ENCODE measurements around the gene ABCD1. TPM values are rescaled to one million over a fixed set of nuclear protein-coding genes. Genes with fewer than 3 reads are reported as not detected.

ABCD1 gene
- total RNA-seq, 1 experiment from 2014 or later: 9.1 TPM

DNA sequence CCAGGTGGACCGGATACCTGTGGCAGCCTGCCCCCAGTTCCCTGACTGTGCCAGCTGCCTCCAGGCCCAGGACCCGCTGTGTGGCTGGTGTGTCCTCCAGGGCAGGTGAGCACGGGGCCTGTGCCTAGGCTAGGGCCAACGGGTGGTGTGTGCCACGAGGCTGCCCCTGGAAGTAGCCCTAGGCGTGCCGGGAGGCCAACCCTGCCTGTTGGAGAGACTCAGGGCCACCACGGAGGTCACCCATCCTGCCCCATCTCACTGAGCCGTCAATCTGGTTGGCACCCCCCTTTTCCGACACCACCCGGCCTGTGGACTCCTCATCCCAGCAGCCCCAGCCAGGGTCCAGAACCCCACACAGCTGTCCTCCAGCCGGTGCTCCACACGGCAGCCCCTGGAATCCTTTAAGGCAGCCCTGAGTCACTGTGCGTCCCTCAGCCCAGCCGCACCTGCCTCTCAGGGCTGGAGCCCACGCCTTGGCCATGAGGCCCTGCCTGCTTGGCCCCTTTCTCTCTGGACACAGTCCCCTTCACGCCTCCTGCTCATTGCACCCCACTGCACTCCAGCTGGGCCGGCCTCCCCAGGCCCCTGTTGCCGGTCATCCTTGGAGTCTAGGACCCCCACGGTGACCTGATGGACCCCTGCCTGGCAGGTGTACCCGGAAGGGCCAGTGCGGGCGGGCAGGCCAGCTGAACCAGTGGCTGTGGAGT lies 44.7 kb downstream of the ABCD1 start:
- H3K9me3 Mint-ChIP-seq: no peaks in the 10 kb centered on the region
- no peak overlapping the region for H3K4me3 Mint-ChIP-seq
- ATAC-seq (no peak), DNase-seq (ENCODE audit: low spot score) (no peak)
- H3K27me3 Mint-ChIP-seq (ENCODE audit: low read depth): no peaks in the 10 kb centered on the region
- H3K4me1 Mint-ChIP-seq: peaks cover 3% of the 10 kb centered on the region; the same call in 1 of the 2 replicates
- ChIA-PET POLR2A (no interaction called here), CTCF (interaction anchor here (1.1 kb wide), 1 partner anchor 12 kb away, joined by 4 read pairs; the partner anchor contains the start of gene SRPK3)
- H3K36me3 Mint-ChIP-seq: no peaks in the 10 kb centered on the region
- no peak for TF ChIP-seq ETV6 (CRISPR knock-in tag; IDR thresholded peaks at IDR 0.05)
- H3K27ac Mint-ChIP-seq: no peak overlapping the region

DNA sequence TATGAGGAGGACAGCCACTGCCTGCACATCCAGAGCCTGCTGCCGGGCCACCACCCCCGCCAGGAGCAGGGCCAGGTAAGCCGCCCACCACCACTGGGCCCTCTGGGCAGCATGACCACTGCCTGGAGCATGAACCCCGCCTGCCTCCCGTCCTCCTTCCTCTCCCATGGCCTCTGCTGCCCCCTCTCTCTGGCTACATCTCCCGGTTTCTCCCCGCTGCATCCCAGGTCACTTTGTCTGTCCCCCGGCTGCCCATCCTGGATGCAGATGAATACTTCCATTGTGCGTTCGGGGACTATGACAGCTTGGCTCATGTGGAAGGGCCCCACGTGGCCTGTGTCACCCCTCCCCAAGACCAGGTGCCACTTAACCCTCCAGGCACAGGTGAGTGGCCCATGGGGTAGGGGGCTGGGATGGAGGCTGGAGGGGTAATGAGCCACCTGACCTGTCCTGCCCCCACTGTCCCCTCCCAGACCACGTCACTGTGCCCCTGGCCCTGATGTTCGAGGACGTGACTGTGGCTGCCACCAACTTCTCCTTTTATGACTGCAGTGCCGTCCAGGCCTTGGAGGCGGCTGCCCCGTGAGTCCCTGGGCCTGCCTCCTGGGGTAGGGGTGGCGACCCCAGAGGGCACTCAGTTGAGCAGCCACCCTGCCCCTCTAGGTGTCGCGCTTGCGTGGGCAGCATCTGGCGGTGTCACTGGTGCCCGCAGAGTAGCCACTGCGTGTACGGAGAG lies 45.4 kb downstream of the ABCD1 start:
- H3K9me3 Mint-ChIP-seq: no peaks in the 10 kb centered on the region
- H3K27me3 Mint-ChIP-seq (ENCODE audit: low read depth): no peaks in the 10 kb centered on the region
- no peaks in the 10 kb centered on the region for H3K36me3 Mint-ChIP-seq
- H3K27ac Mint-ChIP-seq: no peak overlapping the region
- ATAC-seq (no peak), DNase-seq (ENCODE audit: low spot score) (no peak)
- no peak overlapping the region for H3K4me3 Mint-ChIP-seq
- TF ChIP-seq CREB1 (CRISPR knock-in tag; IDR thresholded peaks at IDR 0.05): no peak
- no peak for TF ChIP-seq ETV6 (CRISPR knock-in tag; IDR thresholded peaks at IDR 0.05)
- TF ChIP-seq, protein P1, sequence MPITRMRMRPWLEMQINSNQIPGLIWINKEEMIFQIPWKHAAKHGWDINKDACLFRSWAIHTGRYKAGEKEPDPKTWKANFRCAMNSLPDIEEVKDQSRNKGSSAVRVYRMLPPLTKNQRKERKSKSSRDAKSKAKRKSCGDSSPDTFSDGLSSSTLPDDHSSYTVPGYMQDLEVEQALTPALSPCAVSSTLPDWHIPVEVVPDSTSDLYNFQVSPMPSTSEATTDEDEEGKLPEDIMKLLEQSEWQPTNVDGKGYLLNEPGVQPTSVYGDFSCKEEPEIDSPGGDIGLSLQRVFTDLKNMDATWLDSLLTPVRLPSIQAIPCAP (CRISPR knock-in tag; IDR thresholded peaks at IDR 0.05): no peak
- no peak for TF ChIP-seq TP53 (CRISPR knock-in tag; IDR thresholded peaks at IDR 0.05)
- no peak for TF ChIP-seq SOX15 (CRISPR knock-in tag; IDR thresholded peaks at IDR 0.05)
- TF ChIP-seq, protein P2, sequence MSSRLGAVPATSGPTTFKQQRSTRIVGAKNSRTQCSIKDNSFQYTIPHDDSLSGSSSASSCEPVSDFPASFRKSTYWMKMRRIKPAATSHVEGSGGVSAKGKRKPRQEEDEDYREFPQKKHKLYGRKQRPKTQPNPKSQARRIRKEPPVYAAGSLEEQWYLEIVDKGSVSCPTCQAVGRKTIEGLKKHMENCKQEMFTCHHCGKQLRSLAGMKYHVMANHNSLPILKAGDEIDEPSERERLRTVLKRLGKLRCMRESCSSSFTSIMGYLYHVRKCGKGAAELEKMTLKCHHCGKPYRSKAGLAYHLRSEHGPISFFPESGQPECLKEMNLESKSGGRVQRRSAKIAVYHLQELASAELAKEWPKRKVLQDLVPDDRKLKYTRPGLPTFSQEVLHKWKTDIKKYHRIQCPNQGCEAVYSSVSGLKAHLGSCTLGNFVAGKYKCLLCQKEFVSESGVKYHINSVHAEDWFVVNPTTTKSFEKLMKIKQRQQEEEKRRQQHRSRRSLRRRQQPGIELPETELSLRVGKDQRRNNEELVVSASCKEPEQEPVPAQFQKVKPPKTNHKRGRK (CRISPR knock-in tag; IDR thresholded peaks at IDR 0.05; ENCODE audit: borderline replicate concordance): no peak
- no peak for TF ChIP-seq SP1 (CRISPR knock-in tag; conservative IDR thresholded peaks at IDR 0.05)
- no peak for TF ChIP-seq GRHL2 (CRISPR knock-in tag; IDR thresholded peaks at IDR 0.05; ENCODE audit: insufficient replicate concordance, severe bottlenecking)
- TF ChIP-seq, protein P3, sequence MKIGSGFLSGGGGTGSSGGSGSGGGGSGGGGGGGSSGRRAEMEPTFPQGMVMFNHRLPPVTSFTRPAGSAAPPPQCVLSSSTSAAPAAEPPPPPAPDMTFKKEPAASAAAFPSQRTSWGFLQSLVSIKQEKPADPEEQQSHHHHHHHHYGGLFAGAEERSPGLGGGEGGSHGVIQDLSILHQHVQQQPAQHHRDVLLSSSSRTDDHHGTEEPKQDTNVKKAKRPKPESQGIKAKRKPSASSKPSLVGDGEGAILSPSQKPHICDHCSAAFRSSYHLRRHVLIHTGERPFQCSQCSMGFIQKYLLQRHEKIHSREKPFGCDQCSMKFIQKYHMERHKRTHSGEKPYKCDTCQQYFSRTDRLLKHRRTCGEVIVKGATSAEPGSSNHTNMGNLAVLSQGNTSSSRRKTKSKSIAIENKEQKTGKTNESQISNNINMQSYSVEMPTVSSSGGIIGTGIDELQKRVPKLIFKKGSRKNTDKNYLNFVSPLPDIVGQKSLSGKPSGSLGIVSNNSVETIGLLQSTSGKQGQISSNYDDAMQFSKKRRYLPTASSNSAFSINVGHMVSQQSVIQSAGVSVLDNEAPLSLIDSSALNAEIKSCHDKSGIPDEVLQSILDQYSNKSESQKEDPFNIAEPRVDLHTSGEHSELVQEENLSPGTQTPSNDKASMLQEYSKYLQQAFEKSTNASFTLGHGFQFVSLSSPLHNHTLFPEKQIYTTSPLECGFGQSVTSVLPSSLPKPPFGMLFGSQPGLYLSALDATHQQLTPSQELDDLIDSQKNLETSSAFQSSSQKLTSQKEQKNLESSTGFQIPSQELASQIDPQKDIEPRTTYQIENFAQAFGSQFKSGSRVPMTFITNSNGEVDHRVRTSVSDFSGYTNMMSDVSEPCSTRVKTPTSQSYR (CRISPR knock-in tag; IDR thresholded peaks at IDR 0.05): no peak
- CTCF ChIA-PET: no interaction called here
- POLR2A ChIA-PET: no interaction called here
- H3K4me1 Mint-ChIP-seq: peaks cover 3% of the 10 kb centered on the region; the same call in 1 of the 2 replicates

DNA sequence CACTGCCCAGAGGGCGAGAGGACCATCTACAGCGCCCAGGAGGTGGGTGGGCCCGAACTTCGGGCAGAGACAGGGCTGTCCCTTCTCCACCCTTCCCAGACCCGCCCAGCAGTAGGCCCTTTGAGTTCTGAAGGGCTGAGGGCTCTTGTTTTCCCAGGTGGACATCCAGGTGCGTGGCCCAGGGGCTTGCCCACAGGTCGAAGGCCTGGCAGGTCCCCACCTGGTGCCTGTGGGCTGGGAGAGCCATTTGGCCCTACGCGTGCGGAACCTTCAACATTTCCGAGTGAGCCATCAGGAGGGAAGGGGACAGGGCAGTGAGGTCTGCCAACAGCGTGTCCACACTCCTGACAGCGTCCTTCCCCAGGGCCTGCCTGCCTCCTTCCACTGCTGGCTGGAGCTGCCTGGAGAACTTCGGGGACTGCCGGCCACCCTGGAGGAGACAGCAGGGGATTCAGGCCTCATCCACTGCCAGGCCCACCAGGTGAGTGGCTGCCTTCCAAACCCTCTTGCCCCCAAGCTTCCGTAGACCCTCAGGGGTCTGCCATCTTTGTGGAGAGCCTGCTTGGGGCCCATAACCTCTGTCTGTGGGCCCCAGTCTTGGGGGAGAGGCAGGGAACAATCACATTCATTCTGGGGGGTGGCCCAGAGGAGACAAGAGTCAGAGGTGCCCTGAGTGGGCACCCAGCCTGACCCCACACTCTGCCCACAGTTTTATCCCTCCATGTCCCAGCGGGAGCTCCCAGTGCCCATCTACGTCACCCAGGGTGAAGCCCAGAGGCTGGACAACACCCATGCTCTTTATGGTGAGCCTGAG lies 46.2 kb downstream of the ABCD1 start:
- Mint-ChIP-seq H3K4me1 (peaks cover 3% of the 10 kb centered on the region; the same call in 1 of the 2 replicates), H3K4me3 (no peak overlapping the region), H3K27ac (no peak overlapping the region), H3K9me3 (no peaks in the 10 kb centered on the region), H3K27me3 (ENCODE audit: low read depth) (no peaks in the 10 kb centered on the region), H3K36me3 (no peaks in the 10 kb centered on the region)
- ChIA-PET POLR2A (no interaction called here), CTCF (no interaction called here)
- ATAC-seq (no peak), DNase-seq (ENCODE audit: low spot score) (no peak)
- no peak for TF ChIP-seq CBFB (CRISPR knock-in tag; IDR thresholded peaks at IDR 0.05; ENCODE audit: low read depth)
